A673 (cell line): ENCODE results near the gene NEMF.

Experiments
- EZH2 ChIP-seq: fragments of 200-600 bp; sonication (generic); IDR thresholded peaks from 2 replicates; pipeline ENCODE4 v1.6.1; 2017; ENCODE audit warnings: borderline replicate concordance, low read depth, mild to moderate bottlenecking, mixed read lengths, antibody characterized with exemption, low read length; ENCODE audit not compliant: poor library complexity, severe bottlenecking
- TF ChIP-seq, protein P1 (sequence below): fragments of 300-800, 200-600 bp; sonication (generic); conservative IDR thresholded peaks from 2 replicates; pipeline ENCODE4 v1.5.1; 2017; ENCODE audit warnings: low read depth, mild to moderate bottlenecking, antibody characterized with exemption, low read length, moderate library complexity, mixed read lengths

DNA sequence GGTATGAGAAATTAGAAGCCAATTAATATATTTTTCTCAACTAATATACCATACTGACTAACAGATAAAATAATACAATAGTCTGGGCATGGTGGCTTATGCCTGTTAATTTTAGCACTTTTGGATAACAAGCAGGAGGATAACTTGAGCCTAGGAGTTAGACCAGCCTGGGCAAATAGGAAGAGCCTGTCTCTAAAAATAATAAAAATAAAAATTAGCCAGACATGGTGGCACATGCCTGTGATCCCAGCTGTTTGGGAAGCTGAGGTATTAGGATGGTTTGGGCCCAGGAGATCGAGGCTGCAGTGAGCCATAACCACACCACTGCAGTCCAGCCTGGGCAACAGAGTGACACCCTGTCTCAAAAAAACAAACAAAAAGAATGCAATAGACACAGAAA lies 60.0 kb downstream of the NEMF start:
- TF ChIP-seq, protein P1, sequence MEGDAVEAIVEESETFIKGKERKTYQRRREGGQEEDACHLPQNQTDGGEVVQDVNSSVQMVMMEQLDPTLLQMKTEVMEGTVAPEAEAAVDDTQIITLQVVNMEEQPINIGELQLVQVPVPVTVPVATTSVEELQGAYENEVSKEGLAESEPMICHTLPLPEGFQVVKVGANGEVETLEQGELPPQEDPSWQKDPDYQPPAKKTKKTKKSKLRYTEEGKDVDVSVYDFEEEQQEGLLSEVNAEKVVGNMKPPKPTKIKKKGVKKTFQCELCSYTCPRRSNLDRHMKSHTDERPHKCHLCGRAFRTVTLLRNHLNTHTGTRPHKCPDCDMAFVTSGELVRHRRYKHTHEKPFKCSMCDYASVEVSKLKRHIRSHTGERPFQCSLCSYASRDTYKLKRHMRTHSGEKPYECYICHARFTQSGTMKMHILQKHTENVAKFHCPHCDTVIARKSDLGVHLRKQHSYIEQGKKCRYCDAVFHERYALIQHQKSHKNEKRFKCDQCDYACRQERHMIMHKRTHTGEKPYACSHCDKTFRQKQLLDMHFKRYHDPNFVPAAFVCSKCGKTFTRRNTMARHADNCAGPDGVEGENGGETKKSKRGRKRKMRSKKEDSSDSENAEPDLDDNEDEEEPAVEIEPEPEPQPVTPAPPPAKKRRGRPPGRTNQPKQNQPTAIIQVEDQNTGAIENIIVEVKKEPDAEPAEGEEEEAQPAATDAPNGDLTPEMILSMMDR, result no peak
- no peak for TF ChIP-seq EZH2
